HepG2 (cell line): ENCODE results near the gene CAND2. TPM values are rescaled to one million over a fixed set of nuclear protein-coding genes. Genes with fewer than 3 reads are reported as not detected.

ENCODE experiments used
- ATAC-seq: fragments of 200-7000 bp; cut with Tn5 transposase; 3 replicates; pipeline ENCODE4 v1.9.1; 2020; ENCODE audit warnings: mild to moderate bottlenecking, moderate library complexity
- BruUV-seq: library from RNA; stranded (reverse); fragments of 400-500 nt; replicated peaks from 2 replicates; lab custom pipeline; 2021; lab: Mats Ljungman, UMichigan
- CTCF ChIA-PET: fragments of 300-600 bp; formaldehyde crosslinking; extraction: SDS; loops from one replicate; lab custom pipeline; 2021; ENCODE audit warnings: low total read pairs, inconsistent platforms, low intra/inter-chr PET ratio; lab: Yijun Ruan, JAX
- POLR2A ChIA-PET: fragments of 350-600 bp; sonication (Branson Sonifier 250); formaldehyde crosslinking; loops from one replicate; lab custom pipeline; 2020; ENCODE audit warnings: antibody characterized with exemption, inconsistent platforms; lab: Yijun Ruan, JAX
- DNase-seq: peaks from one replicate; pipeline ENCODE4 v3.0.0-alpha.2; 2015; ENCODE audit warnings: low spot score
- FAIRE-seq: peaks from 3 replicates; lab custom pipeline; 2011; peaks lifted over from hg19 to GRCh38; lab: Jason Lieb, UNC
- H2AFZ ChIP-seq: one replicate; pipeline ENCODE4 v1.6.1; 2011; ENCODE audit warnings: low read length, inconsistent platforms
- H3K27ac ChIP-seq: fragments of 300-600 bp; 3 replicates; pipeline ENCODE4 v1.8.0; 2011; ENCODE audit warnings: mixed run types, mild to moderate bottlenecking, mixed read lengths, low read length, inconsistent platforms; ENCODE audit not compliant: insufficient read depth; ENCODE audit errors: extremely low read length
- H3K27me3 ChIP-seq, 2 experiments: fragments of 200-600 bp in 1 of 2; 2 replicates in 1 of 2; 3 replicates in 1 of 2; pipeline versions ENCODE4 v1.6.0 to v1.8.0; 2011; ENCODE audit warnings: low read length in 2 of 2, mild to moderate bottlenecking in 2 of 2, moderate library complexity in 2 of 2, inconsistent platforms in 1 of 2; ENCODE audit not compliant: insufficient read depth in 2 of 2, control insufficient read depth in 1 of 2
- H3K36me3 ChIP-seq, 2 experiments: fragments of 200-600 bp in 1 of 2; replicated peaks in 1 of 2; 2 replicates in 1 of 2; 3 replicates in 1 of 2; pipeline versions ENCODE4 v1.5.1 to v1.8.0; 2011; ENCODE audit warnings: low read length in 2 of 2, inconsistent platforms in 1 of 2; ENCODE audit not compliant: insufficient read depth in 2 of 2, control insufficient read depth in 1 of 2
- H3K4me1 ChIP-seq: 2 replicates; pipeline ENCODE4 v1.5.1; 2012; ENCODE audit warnings: low read length, inconsistent platforms; ENCODE audit not compliant: insufficient read depth
- H3K4me2 ChIP-seq: 2 replicates; pipeline ENCODE4 v1.6.0; 2011; ENCODE audit warnings: low read depth, low read length, inconsistent platforms
- H3K4me3 ChIP-seq, 3 experiments: fragments of 200-600 bp in 1 of 3; sonication (generic), shearing (Covaris generic) in 1 of 3; replicated peaks in 1 of 3; 2 replicates each; pipeline ENCODE4 v1.5.1; 2011 to 2016; ENCODE audit warnings: low read length in 3 of 3, inconsistent platforms in 2 of 3, low read depth in 2 of 3, mild to moderate bottlenecking in 2 of 3, control low read depth in 1 of 3, mixed read lengths in 1 of 3; ENCODE audit not compliant: insufficient read depth in 1 of 3
- H3K79me2 ChIP-seq: one replicate; pipeline ENCODE4 v1.6.1; 2011; ENCODE audit warnings: low read length, inconsistent platforms; ENCODE audit not compliant: insufficient read depth
- H3K9ac ChIP-seq: 2 replicates; pipeline ENCODE4 v1.6.0; 2011; ENCODE audit warnings: mild to moderate bottlenecking, low read depth, low read length, inconsistent platforms; ENCODE audit not compliant: insufficient read depth
- H3K9me3 ChIP-seq: 2 replicates; pipeline ENCODE4 v1.5.1; 2012; ENCODE audit warnings: mild to moderate bottlenecking, low read length
- H4K20me1 ChIP-seq: 2 replicates; pipeline ENCODE4 v1.6.0; 2011; ENCODE audit warnings: inconsistent platforms, mild to moderate bottlenecking, low read length, moderate library complexity; ENCODE audit not compliant: insufficient read depth
- ATF3 ChIP-seq: sonication (generic); formaldehyde crosslinking; IDR thresholded peaks from 2 replicates; pipeline ENCODE4 v1.4.0; 2020; ENCODE audit warnings: missing genetic modification reagents
- CHD2 ChIP-seq: IDR thresholded peaks from 2 replicates; pipeline ENCODE4 v1.6.1; 2011; ENCODE audit warnings: low read depth, low read length, improper control_type of control experiment
- DR1 ChIP-seq: sonication (generic); formaldehyde crosslinking; IDR thresholded peaks from 2 replicates; pipeline ENCODE4 v1.8.0; 2021; ENCODE audit warnings: mild to moderate bottlenecking, missing genetic modification reagents, inconsistent platforms
- XRCC5 ChIP-seq: fragments of 200-400 bp; formaldehyde crosslinking; optimal IDR thresholded peaks from 2 replicates; pipeline ENCODE3; 2017; ENCODE audit warnings: mild to moderate bottlenecking, low read length
- ZNF552 ChIP-seq: sonication (generic); formaldehyde crosslinking; IDR thresholded peaks from 2 replicates; pipeline ENCODE4 v1.9.0; 2022; ENCODE audit warnings: missing genetic modification reagents, mild to moderate bottlenecking, borderline replicate concordance
- ZNF878 ChIP-seq: sonication (generic); formaldehyde crosslinking; IDR thresholded peaks from 2 replicates; pipeline ENCODE4 v1.8.1; 2023; ENCODE audit warnings: mild to moderate bottlenecking, missing genetic modification reagents, moderate library complexity
- WGBS: methylation state at CpG from one replicate; pipeline ENCODE4 v1.1.6; 2017; ENCODE audit warnings: low lambda C conversion rate; 5-methylcytosine and 5-hydroxymethylcytosine counted together
- in situ Hi-C: cut with HindIII; loops from 2 replicates; pipeline ENCODE4 v1.10.0; 2017; ENCODE audit warnings: low pct_unique_long_range_greater_than_20kb; ENCODE audit not compliant: extremely low pct_ligation_motif_present
- intact Hi-C: fragments of 100-400 bp; cut with micrococcal nuclease; formaldehyde crosslinking; loops from one replicate; pipeline ENCODE4 v1.10.0; 2022; ENCODE audit not compliant: unreplicated experiment
- polyA plus RNA-seq, 8 experiments: library from polyadenylated mRNA; depleted of rRNA in 3 of 8; stranded (reverse) in 7 of 8; unstranded in 1 of 8; fragments of >200 nt; fragmentation: Illumina TruSeq in 4 of 8; extraction: Trizol in 4 of 8; gene quantifications; 2 replicates each; pipeline versions ENCODE4 v1.2.1 to v1.2.3, GENCODE V29; 2011 to 2016; ENCODE audit warnings: low read depth in 4 of 8, missing spikeins in 1 of 8, mixed read lengths in 1 of 8; ENCODE audit not compliant: insufficient read depth in 1 of 8
- total RNA-seq, 5 experiments: library from RNA; depleted of rRNA; stranded (reverse); fragments of >200 nt; fragmentation: Illumina TruSeq; extraction: Trizol; gene quantifications; 2 replicates each; pipeline ENCODE4 v1.2.3, GENCODE V29; 2016; ENCODE audit warnings: low read depth in 1 of 5
- TF ChIP-seq, protein P1 (sequence below): sonication (generic); formaldehyde crosslinking; IDR thresholded peaks from 2 replicates; pipeline ENCODE4 v1.8.0; 2022; ENCODE audit warnings: mild to moderate bottlenecking, missing genetic modification reagents, moderate library complexity
- TF ChIP-seq, protein P2 (sequence below): IDR thresholded peaks from 2 replicates; pipeline ENCODE4 v1.6.1; 2018; ENCODE audit warnings: missing genetic modification reagents, mild to moderate bottlenecking, missing compliant biosample characterization
- TF ChIP-seq, protein P3 (sequence below): sonication (generic); formaldehyde crosslinking; IDR thresholded peaks from 2 replicates; pipeline ENCODE4 v1.4.0; 2020; ENCODE audit warnings: mild to moderate bottlenecking, missing genetic modification reagents

The CAND2 gene
- total and polyA plus RNA-seq, 2 of the 13 experiments (the other 11 are each of a cell fraction or from before 2014, with no cell fraction given): 0.01 TPM; not detected in 1

DNA sequence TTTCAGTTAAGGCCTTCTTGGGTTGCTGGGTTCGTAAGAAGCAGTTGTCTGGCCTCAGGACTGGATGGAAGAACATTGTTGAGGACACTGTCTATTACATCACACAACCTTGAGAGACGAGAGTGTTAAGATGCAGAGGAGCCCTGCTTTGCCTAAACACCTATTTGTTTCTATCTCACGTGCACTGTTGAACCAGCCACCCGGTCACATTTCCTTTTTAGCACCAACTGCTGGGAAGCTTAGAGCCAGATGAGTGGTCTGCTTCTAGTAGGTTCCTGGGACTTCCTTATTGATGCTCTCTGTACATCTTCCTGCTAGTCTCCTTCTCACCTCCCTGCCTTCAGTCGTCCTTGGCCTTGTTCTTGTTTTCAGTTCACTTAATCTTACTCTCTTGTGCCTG, 22.3 kb downstream of the CAND2 start:
- Histone ChIP-seq H3K9ac (no peak overlapping the region), H3K36me3 (no peaks in the 10 kb centered on the region), H3K27me3 (peaks cover 16 to 62% of the 10 kb centered on the region in 2 experiments), H3K4me3 (no peak overlapping the region), H3K4me1 (no peaks in the 10 kb centered on the region), H3K27ac (no peak overlapping the region), H3K4me2 (no peak overlapping the region), H2AFZ (no peak overlapping the region), H4K20me1 (no peaks in the 10 kb centered on the region), H3K9me3 (no peaks in the 10 kb centered on the region), H3K79me2 (no peaks in the 10 kb centered on the region)
- 14% methylated on average over 5 of the region's 5 CpGs for WGBS
- DNase-seq: no peak
- no peak for FAIRE-seq
- BruUV-seq: no TSS peak
- ATAC-seq: no peak
- in situ Hi-C loops: no loop called here
- TF ChIP-seq, protein P1, sequence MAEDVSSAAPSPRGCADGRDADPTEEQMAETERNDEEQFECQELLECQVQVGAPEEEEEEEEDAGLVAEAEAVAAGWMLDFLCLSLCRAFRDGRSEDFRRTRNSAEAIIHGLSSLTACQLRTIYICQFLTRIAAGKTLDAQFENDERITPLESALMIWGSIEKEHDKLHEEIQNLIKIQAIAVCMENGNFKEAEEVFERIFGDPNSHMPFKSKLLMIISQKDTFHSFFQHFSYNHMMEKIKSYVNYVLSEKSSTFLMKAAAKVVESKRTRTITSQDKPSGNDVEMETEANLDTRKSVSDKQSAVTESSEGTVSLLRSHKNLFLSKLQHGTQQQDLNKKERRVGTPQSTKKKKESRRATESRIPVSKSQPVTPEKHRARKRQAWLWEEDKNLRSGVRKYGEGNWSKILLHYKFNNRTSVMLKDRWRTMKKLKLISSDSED: no peak
- TF ChIP-seq CHD2 (no peak), DR1 (CRISPR knock-in tag) (no peak), ZNF552 (CRISPR knock-in tag) (no peak), ATF3 (CRISPR knock-in tag) (no peak), XRCC5 (no peak), ZNF878 (CRISPR knock-in tag) (no peak)
- TF ChIP-seq, protein P2, sequence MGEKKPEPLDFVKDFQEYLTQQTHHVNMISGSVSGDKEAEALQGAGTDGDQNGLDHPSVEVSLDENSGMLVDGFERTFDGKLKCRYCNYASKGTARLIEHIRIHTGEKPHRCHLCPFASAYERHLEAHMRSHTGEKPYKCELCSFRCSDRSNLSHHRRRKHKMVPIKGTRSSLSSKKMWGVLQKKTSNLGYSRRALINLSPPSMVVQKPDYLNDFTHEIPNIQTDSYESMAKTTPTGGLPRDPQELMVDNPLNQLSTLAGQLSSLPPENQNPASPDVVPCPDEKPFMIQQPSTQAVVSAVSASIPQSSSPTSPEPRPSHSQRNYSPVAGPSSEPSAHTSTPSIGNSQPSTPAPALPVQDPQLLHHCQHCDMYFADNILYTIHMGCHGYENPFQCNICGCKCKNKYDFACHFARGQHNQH: no peak
- TF ChIP-seq, protein P3, sequence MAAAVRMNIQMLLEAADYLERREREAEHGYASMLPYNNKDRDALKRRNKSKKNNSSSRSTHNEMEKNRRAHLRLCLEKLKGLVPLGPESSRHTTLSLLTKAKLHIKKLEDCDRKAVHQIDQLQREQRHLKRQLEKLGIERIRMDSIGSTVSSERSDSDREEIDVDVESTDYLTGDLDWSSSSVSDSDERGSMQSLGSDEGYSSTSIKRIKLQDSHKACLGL (CRISPR knock-in tag): no peak
- intact Hi-C loops: no loop called here
- CTCF ChIA-PET: no interaction called here
- POLR2A ChIA-PET: interaction anchor here (1.4 kb wide), 1 partner anchor 15 kb away, joined by 3 read pairs; no protein-coding TSS in a partner anchor
